ENCODE measurements around the gene GTF2IRD1. TPM values are rescaled to one million over a fixed set of nuclear protein-coding genes. Genes with fewer than 3 reads are reported as not detected.
"Not testable (repeated sequence)": the region's sequence is repeated elsewhere in the genome, so short reads cannot be mapped to it uniquely, and the experiment has no call there.

The GTF2IRD1 gene
- total RNA-seq, 1 donor from 2014 or later = 17.3 TPM

DNA sequence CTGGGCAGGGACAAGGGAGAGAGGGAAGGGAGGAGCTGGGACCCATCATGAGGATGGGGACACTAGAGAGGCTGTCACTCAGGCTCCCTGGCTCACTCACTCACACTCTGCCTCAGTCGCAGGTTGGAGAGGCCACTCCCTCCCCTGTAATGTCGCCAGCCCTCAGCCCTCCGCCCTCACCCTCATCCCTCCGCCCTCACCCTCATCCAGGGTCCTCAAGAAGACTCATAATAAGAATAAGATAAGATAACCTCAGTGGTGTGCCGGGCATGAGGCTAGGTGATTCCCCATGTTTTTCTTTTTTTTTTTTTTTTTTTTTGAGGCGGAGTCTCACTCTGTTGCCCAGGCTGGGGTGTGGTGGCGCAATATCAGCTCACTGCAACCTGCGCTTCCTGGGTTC lies 92.2 kb downstream of the GTF2IRD1 start:
- no peak for DNase-seq (ENCODE audit: low spot score)

DNA sequence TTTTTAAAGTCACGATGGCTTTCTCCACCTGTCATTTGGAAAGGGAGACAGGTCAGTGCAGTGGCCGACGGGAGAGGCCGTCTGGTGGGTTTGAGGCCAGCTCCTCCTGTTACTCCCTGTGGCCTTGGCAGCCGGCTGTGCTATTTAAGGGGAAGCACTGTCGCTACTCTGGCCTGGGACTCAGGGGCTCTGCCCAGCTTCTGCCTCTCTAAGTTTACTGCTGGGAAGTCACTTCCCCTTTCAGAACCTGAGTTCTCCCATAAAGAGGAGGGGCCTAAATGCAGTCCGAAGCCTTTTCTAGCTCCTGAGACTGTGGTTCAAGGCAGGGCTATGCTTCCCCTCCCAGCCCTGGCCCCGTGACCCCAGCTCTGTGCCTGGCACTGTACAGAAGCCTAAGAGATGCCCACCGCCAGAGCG lies 99.9 kb downstream of the GTF2IRD1 start:
- not testable (repeated sequence) for DNase-seq (ENCODE audit: low spot score)

DNA sequence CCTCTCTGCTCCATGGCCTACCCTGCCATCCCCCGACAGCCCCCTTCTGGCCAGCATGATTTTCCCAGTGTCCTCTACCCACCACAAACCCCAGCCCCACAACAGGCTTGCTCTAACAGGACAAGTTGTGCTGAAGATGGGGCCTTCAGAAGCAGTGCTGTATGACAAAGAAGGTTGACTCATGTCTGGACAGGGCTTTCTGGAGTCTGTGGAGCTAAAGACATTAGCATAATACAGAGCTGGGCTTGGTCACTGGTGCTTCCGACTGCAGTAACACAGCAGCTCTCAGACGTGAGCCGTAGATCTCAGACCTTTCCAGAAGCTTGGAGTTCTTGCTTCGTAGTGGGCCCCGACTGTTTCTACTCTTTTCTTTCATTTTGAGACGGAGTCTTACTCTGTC lies 100.5 kb downstream of the GTF2IRD1 start:
- no peak for DNase-seq (ENCODE audit: low spot score)

DNA sequence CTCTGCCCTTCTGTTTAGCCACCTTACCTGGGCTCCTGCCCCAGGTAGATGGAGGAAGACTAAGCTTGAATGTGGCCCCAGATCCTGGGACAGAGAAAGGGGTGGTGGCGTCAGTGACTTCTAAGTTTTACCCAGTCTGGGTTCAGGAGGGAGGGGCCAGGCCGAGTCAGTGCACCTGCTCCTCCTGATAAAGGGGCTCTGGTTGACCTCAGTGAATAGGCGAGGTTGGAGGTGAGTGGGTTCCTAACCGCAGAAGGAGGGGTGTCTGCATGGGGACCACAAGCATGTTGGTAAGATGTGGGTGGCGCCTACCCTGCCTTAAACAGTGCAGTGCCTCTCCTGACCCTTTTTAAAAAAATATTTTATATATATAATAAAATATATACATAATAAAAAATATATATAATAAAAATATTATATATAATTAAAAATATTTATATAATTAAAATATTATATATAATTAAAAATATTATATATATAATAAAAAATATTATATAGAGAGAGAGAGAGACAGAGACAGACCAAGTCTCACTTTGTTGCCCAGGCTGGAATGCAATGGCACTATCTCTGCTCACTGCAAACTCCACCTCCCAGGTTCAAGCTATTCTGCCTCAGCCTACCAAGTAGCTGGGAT lies 106.5 kb downstream of the GTF2IRD1 start:
- no peak for DNase-seq (ENCODE audit: low spot score)

DNA sequence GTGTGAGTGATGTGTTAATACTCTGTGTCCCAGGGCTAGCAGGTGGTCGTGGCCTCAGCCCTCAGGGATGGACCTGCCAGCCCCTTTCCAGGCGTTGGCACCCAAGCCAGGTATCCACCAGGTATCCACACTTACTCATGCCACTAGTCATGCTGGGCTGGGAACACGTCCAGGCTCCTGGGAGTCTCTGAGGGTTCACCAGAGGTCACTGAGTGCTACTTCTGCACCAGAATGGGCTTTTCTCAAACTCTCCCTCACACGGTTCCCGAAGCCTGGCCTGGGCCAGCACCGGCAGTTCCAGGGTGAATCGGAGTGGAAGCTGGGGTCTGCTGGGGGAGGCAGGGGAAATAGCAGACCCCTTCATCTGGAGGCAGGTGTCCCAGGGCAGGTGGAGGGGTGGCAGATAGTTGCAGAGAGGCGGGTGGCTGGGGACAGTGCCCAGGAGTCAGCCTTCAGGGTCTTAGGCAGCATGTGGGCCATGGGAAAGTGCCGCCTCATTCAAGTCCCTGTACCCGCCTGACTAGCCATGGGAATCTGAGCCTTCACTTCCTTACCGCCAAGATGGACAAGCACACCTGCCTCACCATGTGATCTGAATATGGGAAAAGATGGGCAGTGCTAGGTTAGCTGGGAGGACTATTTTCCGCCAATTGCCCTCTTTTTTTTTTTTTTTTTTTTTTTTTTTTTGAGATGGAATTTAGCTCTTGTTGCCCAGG lies 108.3 kb downstream of the GTF2IRD1 start:
- no peak for DNase-seq (ENCODE audit: low spot score)

DNA sequence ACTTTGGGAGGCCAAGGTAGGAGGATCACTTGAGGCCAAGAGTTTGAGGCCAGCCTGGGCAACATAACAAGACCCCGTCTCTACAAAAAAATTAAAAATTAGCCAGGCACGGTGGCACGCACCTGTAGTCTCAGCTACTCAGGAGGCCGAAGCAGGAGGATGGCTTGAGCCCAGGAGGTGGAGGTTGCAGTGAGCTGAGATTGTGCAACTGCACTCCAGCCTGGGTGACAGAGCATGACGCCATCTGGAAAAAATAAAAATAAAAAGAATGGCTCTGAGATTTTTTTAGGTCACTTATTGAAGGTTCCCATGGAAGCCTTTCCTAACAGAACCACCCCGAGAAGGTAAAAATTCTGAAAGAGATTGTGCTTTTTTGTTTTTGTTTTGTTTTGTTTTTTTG lies 109.9 kb downstream of the GTF2IRD1 start:
- not testable (repeated sequence) for DNase-seq (ENCODE audit: low spot score)

DNA sequence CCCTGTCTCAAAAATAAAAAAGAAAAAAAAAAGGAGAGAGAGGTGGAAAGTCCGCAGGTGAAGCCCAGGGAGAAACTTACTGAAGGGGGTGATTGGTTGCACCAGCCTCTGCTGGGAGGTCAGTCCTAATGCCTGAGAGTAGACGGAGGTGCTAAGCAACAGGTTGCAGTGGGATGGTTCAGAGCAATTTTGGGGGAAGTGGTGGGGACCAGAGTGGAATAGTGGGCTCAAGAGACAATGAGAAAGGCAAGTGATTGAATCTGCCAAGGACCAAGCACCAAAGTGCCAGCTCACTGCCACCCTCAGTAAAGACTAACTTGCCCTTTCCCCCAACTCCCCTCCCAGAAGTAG lies 113.6 kb downstream of the GTF2IRD1 start:
- DNase-seq (ENCODE audit: low spot score) = no peak

DNA sequence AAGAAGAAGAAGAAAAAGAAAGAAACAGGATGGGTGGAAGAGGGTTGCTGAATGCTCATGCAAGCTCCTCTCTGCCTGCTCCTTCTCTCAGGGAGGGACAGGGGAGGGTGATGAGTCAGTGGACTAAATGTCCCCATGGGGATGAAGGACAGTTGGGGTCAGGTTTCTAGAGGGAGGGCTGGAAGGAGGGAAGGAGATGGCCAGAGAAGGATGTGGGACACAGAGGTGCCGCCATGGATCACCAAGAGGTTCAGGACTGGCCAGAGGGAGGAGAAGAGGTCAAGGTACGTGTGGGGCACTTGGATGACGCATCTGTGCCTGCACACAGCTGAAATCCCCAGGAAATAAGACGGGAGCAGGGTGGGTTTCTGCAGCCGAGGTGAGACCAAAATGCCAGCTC lies 115.0 kb downstream of the GTF2IRD1 start:
- DNase-seq (ENCODE audit: low spot score) = no peak

DNA sequence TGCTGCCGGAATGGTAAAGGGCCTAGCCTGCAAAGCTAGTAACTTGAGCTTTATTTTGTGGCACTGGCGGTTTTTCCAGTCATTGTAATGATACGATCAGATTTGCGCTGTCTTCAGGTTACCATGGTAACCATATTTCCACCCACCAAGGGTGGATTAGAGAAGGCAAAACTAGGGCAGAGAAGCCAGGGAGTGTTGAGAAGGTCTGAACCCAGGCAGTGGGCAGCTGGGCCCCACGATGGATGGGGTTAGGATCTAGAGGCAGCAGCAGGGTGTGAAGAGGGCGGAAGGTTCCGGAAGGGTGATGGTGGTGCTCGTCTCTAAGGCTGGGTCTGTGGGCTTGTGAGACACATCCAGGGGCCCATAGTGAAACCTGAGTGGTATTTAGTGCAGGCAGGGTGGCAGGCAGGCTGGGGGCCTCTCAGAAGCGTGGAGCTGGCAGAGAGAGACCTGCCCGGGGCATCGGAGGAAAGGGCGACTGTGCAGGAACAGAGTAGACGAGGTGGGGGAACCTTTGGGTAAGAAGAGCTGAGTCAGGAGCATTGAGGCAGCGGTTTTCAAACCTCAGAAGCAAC lies 115.9 kb downstream of the GTF2IRD1 start:
- no peak for DNase-seq (ENCODE audit: low spot score)

DNA sequence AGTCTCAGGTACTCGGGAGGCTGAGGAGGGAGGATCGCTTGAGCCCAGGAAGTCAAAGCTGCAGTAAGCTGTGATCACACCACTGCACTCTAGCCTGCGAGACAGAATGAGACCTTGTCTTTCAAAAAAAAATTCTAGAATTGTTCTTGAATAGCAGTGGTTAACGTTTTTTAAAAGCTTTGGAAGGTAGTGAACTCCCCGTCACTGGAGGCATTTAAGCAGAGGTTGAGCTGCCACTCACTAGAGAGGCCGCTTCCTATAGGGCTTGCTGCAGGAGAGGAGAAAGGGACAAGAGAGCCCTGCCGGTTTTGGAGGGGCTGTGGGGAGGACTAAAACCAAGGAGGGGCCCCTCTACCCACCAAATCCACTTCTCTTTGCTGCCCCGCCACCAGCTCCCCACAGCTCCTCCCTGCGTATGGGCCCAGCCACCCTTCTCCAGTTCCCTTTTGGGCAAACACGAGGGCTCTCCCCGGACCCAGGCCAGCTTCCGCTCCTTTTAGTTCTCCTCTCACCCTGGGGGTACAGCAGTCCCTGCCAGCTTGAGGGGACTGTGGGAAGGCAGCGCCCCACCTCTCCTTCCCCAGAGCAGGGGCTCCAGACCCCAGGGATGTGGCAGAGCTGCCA lies 116.9 kb downstream of the GTF2IRD1 start:
- no peak for DNase-seq (ENCODE audit: low spot score)

DNA sequence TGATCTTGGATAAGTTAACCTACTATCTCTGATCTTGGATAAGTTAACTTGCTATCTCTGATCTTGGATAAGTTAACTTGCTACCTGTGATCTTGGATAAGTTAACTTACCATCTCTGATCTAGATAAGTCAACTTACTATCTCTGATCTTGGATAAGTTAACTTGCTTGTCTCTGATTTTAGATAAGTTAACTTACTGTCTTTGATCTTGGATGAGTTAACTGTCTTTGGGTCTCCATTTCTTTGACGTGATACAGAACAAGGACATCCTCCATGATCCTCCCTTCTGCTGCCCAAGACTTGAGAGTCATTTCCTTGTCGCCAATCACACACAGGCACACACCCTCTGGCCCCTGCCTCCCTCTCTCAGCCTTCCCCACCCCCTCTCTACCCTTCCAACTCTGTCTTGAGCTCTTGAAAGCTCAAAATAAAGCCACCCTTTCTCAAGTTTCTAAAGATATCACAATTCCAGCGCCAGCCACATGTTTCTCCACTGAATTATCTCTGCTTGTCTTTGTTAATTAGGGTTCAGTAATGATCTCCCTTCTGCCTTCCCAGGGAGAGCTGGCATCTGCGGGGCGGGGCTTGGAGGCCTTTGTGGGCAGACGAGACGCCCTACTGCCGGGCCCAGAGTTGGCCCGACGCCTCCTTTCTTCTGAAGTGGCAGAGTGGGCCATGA lies 118.7 kb downstream of the GTF2IRD1 start:
- no peak for DNase-seq (ENCODE audit: low spot score)

DNA sequence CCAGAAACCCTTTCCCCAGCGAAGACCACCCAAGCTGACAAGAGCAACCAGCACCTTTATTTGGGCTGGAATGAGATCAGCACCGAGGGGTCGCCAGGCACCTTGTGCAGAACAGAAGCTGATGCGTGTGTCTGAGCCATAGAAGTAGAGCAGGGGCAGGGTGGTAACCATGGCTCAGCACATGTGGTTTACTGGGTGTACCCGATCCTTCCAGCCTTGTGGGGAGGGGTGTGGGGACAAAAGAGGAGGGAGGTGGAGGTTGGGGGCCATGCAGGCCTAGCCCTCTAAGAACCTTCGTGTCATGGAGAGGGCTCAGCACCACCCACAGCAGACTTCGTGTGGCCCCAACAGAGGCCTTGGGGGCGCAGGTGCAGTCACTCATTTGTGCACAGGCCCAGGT lies 119.8 kb downstream of the GTF2IRD1 start:
- no peak for DNase-seq (ENCODE audit: low spot score)

DNA sequence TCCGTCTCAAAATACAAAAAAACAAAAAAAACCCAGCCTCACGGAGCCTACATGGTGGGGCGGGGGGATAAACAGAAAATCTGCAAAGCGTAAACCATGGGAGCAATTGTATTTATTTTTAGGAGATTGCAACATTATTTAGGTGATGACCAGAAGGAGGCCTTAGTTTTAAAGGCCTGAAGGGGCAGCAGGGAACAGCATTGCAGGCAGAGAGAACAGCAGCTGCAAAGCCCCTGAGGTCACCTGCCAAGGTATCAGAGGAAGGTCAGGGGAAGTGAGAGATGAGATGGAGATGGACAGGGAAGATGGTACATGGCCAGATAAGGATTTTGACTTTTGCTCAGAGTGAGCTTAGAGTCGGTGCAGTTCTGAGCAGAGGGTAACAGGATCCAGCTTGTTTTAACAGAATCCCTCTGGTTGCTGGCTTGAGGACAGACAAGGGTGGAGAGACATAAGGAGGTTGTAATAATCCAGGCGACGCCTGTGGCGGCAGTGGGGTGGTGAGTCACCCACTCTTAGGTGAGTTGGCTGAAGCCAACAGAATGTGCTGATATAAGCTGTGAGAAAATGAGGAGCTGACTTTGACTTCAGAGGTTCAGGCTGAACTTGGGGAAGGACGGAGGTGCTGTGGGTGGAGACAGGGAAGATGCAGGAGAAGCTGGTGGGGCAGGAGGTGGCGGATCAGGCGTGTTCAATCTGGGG lies 121.5 kb downstream of the GTF2IRD1 start:
- DNase-seq (ENCODE audit: low spot score) = no peak

DNA sequence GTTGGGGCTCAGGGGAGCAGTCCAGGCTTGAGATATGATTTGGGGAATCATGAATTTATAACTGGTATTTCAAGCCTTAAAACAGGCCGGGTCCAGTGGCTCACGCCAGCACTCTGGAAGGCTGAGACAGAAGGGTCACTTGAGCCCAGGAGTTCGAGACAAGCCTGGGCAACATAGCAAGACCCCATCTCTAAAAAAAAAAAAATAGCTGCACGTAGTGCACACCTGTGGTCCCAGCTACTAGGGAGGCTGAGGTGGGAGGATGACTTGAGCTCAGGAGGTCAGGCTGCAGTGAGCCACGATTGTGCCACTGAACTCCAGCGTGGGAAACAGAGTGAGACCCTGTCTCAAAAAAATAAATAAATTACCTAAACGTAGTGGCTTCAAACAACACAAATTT lies 122.1 kb downstream of the GTF2IRD1 start:
- no peak for DNase-seq (ENCODE audit: low spot score)

DNA sequence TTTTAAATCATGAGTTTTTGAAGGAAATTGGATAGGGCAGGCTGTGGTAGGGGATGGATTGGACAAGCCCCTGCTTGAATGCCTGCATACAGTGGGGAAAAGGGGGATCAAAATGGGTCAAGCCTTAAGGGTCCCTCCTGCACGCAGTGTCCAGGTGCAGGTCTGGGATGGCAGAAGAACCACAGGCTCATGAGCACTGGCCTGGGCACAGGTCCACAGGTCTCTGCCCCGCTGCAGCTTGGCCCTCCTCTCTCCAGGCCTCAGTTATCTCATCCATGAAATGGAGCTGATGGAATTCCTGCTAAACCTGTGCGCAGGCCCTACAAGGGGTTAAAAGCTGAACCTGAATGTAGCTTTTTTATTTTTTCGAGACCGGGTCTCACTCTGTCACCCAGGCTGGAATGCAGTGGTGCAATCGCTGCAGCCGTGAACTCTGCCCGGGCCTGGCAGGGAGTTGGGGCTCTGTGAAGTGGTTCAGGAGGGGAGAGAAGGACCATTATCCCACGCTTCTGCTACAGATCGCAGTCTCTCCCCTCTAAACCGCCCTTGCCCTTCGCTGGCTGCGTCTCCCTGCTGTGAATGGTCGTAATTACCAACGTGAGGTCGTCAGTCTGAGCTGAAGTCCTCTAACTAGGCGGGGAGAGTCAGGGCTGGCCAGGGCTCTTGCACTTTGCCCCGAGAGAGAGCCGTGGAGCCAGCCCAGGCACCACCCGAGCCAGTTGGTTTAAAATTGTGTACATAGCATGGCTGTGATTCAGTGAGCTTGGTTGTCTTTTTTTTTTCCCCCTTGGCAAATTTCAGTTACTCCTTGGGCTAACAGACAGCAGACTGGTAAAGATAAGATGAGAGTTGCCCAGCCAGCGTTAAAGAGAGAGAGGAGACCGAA lies 126.3 kb downstream of the GTF2IRD1 start:
- no peak for DNase-seq (ENCODE audit: low spot score)

DNA sequence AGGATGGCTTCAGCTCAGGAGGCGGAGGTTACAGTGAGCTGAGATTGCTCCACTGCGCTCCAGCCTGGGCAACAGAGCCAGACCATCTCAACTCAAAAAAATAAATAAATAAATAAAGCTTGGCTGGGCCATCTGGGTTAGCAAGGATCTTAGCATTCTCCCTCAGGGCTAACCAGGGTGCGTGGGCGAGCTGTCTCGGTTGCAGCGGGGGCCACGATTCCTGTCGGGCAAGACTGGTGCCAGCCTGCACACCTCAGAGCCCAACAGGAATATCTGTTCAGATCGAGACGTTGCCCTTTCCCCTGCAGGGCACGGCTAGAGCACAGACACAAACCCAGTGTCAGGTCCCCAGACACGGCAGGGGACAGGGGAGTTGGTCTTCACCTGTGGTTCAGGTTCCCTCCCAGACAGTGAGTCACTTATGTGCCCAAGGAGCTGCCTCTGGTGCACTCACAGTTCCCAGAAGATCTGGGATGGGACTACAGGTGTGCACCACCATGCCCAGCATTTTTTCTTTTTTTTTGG lies 128.3 kb downstream of the GTF2IRD1 start:
- no peak for DNase-seq (ENCODE audit: low spot score)

DNA sequence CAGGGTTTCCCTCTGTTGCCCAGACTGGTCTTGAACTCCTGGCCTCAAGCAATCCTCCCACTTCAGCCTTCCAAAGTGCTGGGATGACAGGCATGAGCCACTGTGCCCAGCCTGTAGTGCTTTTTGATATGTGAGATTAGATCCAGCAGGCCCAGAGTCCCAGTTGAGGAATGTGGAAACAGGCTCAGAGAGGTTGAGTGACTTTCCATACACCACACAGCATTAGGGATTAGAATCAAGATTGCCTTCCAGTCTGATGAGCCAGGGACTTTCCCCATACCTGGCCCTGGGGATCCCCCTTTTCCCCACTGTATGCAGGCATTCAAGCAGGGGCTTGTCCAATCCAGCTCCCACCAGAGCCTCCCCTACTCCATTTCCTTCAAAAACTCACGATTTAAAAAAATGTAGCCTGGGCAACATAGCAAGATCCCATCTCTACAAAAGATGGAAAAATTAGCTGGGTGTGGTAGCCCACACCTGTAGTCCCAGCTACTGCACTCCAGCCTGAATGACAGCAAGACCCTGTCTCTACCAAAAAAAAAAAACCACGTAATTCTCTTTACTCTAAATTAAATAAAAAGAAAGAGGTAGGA lies 128.8 kb downstream of the GTF2IRD1 start:
- no peak for DNase-seq (ENCODE audit: low spot score)

DNA sequence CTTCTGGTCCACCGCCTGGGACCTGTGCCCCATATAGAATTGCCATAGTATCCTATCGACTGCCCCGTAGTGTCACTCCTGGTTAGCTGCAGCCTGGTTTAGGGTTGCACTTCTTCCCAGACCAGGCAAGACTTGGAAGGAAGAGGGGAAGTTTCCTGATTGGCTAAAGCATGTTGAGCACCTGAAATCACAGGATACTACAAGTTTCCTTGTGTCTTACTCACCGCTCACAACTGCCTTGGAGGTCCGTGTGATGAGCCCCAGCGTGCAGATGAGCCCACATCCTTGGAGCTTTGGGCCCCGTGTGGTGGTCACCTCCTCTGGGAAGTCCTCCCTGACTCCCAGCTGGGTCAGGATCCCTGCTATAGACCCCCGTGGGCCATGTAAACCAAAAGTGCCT lies 129.9 kb downstream of the GTF2IRD1 start:
- no peak for DNase-seq (ENCODE audit: low spot score)

DNA sequence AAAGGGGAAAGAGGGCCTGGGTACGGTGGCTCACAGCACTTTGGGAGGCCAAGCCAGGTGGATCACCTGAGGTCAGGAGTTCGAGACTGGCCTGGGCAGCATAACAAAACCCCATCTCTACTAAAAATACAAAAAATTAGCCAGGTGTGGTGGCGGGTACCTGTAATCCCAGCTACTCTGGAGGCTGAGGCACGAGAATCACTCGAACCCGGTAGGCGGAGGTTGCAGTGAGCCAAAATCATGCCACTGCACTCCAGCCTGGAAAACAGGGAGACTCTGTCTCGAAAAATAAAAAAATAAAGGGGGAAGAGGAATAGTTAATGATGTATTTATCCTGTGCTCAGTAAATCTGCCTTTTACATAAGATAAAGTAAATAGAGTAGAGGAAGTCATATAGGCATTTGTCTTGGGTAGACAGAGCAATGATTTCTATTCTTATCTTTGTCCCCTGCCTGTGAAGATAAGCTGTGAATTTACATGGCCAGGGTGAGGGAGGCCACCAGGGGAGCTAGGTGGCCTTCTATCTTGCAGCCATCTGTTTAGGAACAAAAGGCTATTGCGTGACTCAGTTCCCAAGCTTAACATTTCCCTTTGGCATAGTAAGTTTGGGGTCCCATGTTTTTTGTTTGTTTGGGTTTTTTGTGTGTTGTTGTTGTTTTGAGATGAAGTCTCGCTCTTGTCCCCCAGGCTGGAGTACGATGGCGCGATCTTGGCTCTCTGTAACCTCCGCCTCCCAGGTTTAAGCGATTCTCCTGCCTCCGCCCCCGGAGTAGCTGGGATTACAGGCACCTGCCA lies 130.7 kb downstream of the GTF2IRD1 start:
- DNase-seq (ENCODE audit: low spot score) = no peak
